Activated T-helper 17 cell treated with anti-CD3 and anti-CD28 coated beads, Interleukin-2, amount 50 U/mL, for 72 hours (primary cell): Measurements from ENCODE around the gene KAT7. TPM values are rescaled to one million over a fixed set of nuclear protein-coding genes. Genes with fewer than 3 reads are reported as not detected.

ENCODE experiments used
- ATAC-seq: fragments of 150-1000 bp; cut with Tn5 transposase; replicated peaks from 2 replicates; pipeline ENCODE4 v1.10.0; 2021; ENCODE audit warnings: mild to moderate bottlenecking, moderate library complexity
- H3K27ac Mint-ChIP-seq: one replicate; pipeline ENCODE4 v1.8.0; 2022; ENCODE audit warnings: mixed read lengths
- H3K27me3 Mint-ChIP-seq: one replicate; pipeline ENCODE4 v1.8.0; 2022; ENCODE audit warnings: mixed read lengths
- H3K36me3 Mint-ChIP-seq: one replicate; pipeline ENCODE4 v1.8.0; 2022; ENCODE audit warnings: low read depth, mild to moderate bottlenecking, mixed read lengths
- H3K4me1 Mint-ChIP-seq: one replicate; pipeline ENCODE4 v1.8.0; 2022; ENCODE audit warnings: mixed read lengths
- H3K4me3 Mint-ChIP-seq: one replicate; pipeline ENCODE4 v1.8.0; 2022; ENCODE audit warnings: mild to moderate bottlenecking, mixed read lengths
- H3K9me3 Mint-ChIP-seq: one replicate; pipeline ENCODE4 v1.8.0; 2022; ENCODE audit warnings: mixed read lengths
- total RNA-seq, 2 donors: library from RNA; stranded (reverse); gene quantifications; one replicate each; pipeline ENCODE4 v1.2.3, GENCODE V29; 2022

KAT7 gene
- total RNA-seq, result 10 to 100 TPM; 66.4 to 86.4 TPM

GRCh38 chr17:49788478-49789242 is at the start of gene KAT7:
TSS of gene KAT7 (plus strand) at chr17:49788681. CDS start at chr17:49788835, 154 bp downstream.
- peak; percentile 92 for ATAC-seq
- H3K4me1 Mint-ChIP-seq, result peaks cover 21% of the 10 kb centered on the region
- H3K27ac Mint-ChIP-seq, result peak within 1 kb of the TSS; percentile 99
- no peaks in the 10 kb centered on the region for H3K27me3 Mint-ChIP-seq
- peaks cover 56% of the 10 kb centered on the region for H3K36me3 Mint-ChIP-seq
- peak within 1 kb of the TSS; percentile 98 for H3K4me3 Mint-ChIP-seq
- H3K9me3 Mint-ChIP-seq, result no peaks in the 10 kb centered on the region

- H3K27me3 Mint-ChIP-seq, result no peaks in the 10 kb centered on the region
- peak; percentile 88 for ATAC-seq
- no peaks in the 10 kb centered on the region for H3K9me3 Mint-ChIP-seq
- H3K4me3 Mint-ChIP-seq, result peak overlapping the region; percentile 95
- peak overlapping the region; percentile 98 for H3K27ac Mint-ChIP-seq
- peaks cover 9% of the 10 kb centered on the region for H3K36me3 Mint-ChIP-seq
- peaks cover 64% of the 10 kb centered on the region for H3K4me1 Mint-ChIP-seq
These were observed 48.7 kb upstream of the KAT7 start for GRCh38 chr17:49739641-49740271.

GRCh38 chr17:49741009-49741691 is 47.3 kb upstream of the KAT7 start:
- Mint-ChIP-seq H3K27me3 (no peaks in the 10 kb centered on the region), H3K4me1 (peaks cover 74% of the 10 kb centered on the region), H3K9me3 (no peaks in the 10 kb centered on the region), H3K36me3 (peaks cover 19% of the 10 kb centered on the region), H3K27ac (peak overlapping the region; percentile 98), H3K4me3 (peak overlapping the region; percentile 95)
- peak; percentile 30 for ATAC-seq

- Mint-ChIP-seq H3K9me3 (no peaks in the 10 kb centered on the region), H3K27me3 (no peaks in the 10 kb centered on the region), H3K4me1 (peaks cover 76% of the 10 kb centered on the region), H3K4me3 (peak overlapping the region; percentile 95), H3K36me3 (peaks cover 22% of the 10 kb centered on the region), H3K27ac (peak overlapping the region; percentile 98)
- no peak for ATAC-seq
These were observed 46.8 kb upstream of the KAT7 start for GRCh38 chr17:49741692-49742076.

- Mint-ChIP-seq H3K9me3 (no peaks in the 10 kb centered on the region), H3K4me1 (peaks cover 76% of the 10 kb centered on the region), H3K27me3 (no peaks in the 10 kb centered on the region), H3K36me3 (peaks cover 22% of the 10 kb centered on the region), H3K4me3 (peak overlapping the region; percentile 95), H3K27ac (peak overlapping the region; percentile 98)
- no peak for ATAC-seq
These were observed 46.3 kb upstream of the KAT7 start for GRCh38 chr17:49742166-49742638.

DNA sequence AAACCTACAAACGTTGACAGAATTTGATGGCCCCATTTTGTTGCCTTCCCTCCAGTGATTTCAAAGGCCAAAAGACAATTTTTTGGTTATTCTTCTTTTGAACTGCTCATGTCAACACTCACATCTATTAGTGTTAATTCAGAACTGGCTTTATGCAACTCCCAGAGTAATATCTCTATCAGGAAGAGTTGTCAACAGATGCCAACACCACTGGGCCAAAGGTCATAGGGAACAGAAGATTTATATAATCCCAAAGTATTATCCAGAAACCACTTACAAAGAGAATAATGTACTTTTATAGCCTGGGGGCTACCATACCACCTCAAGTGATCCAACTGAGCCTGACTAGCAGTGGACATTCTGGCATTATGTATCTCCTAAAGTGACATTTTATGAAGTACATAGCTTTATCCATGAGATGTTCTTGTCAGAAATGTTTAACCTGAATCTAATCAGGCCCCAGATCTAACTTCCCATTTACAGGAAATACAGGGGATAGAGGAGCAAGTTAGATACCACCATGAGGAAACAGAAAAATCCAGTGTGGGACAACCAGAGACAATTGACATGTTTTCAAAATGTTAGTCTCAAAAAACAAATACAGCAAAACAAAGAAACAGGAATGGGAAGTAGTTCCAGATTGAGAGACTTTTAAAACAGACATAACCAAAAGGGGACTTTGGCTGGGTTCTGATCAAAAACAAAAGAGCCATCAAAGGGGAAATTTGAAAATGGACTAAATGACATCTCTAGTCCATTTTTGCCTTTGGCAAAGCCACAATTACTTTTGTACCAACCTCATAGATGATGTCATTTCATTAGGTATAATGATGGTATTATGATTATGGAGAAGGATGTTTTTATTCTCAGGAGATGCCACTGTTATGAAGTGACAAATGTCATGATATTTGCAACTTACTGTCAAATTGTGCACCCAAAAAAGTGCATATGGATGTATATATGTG is 43.0 kb upstream of the KAT7 start:
- peaks cover 21% of the 10 kb centered on the region for H3K36me3 Mint-ChIP-seq
- peak; percentile 13 for ATAC-seq
- H3K4me3 Mint-ChIP-seq, result peak overlapping the region; percentile 84
- H3K27me3 Mint-ChIP-seq, result no peaks in the 10 kb centered on the region
- H3K27ac Mint-ChIP-seq, result peak overlapping the region; percentile 85
- H3K4me1 Mint-ChIP-seq, result peaks cover 71% of the 10 kb centered on the region
- no peaks in the 10 kb centered on the region for H3K9me3 Mint-ChIP-seq

DNA sequence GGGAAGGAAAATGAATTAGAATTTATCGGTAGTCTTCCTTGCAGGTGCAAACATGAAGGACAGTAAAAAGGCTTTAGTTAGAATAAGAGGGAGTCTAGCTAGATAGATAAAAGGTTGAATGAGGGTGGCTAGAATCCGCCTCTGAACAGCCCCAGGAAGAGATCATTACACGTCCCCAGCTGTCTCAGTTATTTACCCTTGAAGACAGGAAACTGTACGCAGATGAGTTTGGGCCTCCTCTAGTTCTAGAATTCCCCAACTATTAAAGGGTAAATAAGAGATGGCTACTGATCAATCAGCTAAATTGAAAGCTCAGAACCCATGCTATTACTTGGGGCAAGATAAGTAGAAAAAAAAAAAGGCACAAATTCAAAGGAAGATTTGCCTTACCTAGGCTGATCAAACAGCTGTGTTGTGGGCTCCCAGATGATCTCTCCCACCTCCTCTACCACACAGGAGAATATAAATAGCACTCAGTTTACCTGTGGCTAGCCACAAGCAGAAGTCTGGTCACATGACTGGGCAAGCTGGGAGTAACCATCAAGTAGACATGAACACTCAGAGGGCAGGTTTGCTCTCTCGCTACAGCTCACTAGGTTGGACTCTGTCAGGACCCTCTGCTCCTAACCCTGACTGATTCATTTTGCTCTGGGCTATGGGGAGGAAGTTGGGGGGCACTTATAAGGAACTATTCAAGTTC is 41.5 kb upstream of the KAT7 start:
- Mint-ChIP-seq H3K27me3 (no peaks in the 10 kb centered on the region), H3K4me1 (peaks cover 60% of the 10 kb centered on the region), H3K27ac (peak overlapping the region; percentile 85), H3K36me3 (peaks cover 21% of the 10 kb centered on the region), H3K9me3 (no peaks in the 10 kb centered on the region), H3K4me3 (peak overlapping the region; percentile 84)
- peak; percentile 45 for ATAC-seq

DNA sequence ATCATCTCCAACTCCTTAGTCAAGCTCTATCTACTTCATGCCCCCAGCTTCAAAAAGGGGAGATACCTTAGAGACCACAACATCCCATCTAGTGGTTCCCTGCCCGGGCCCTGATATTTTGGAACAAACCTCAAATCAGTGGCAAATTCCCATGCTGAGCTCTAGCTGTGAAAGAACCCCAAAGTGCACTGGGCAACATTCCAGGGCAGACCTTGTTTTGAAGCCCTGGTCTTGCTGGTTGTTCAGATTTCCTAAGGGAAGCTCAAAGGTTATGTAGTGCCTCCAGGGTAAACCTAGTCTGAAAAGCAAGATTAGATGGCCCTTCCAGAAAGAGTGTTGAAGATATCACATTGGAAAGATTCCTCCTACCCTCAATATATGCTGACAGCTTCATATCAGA is 40.8 kb upstream of the KAT7 start:
- Mint-ChIP-seq H3K36me3 (peaks cover 21% of the 10 kb centered on the region), H3K4me1 (peaks cover 60% of the 10 kb centered on the region), H3K27me3 (no peaks in the 10 kb centered on the region), H3K27ac (peak overlapping the region; percentile 85), H3K9me3 (no peaks in the 10 kb centered on the region), H3K4me3 (peak overlapping the region; percentile 84)
- no peak for ATAC-seq

GRCh38 chr17:49748223-49748622 is 40.3 kb upstream of the KAT7 start:
- no peak for ATAC-seq
- Mint-ChIP-seq H3K27ac (peak overlapping the region; percentile 92), H3K36me3 (peaks cover 21% of the 10 kb centered on the region), H3K4me3 (peak overlapping the region; percentile 84), H3K27me3 (no peaks in the 10 kb centered on the region), H3K9me3 (no peaks in the 10 kb centered on the region), H3K4me1 (peaks cover 55% of the 10 kb centered on the region)

DNA sequence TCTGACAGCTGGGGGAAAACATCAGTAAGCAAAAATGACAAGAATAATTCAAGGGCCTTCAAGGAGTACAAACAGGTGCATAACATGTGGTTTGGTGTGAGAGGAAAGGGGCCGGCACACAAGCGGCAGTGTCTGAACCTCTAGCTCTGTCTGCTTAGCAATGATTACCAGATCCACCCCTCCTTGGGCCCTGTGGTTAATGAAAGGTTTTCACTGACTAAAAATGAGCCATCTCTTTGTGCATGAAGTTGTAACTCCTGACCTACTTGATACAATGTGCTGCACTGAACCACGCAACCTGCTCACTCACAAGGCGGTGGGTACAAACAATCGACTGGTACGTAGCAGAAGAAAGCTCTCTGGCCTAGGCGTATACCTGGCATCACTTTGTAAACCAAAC is 39.7 kb upstream of the KAT7 start:
- H3K27me3 Mint-ChIP-seq, result no peaks in the 10 kb centered on the region
- peak; percentile 90 for ATAC-seq
- peak overlapping the region; percentile 84 for H3K4me3 Mint-ChIP-seq
- peaks cover 56% of the 10 kb centered on the region for H3K4me1 Mint-ChIP-seq
- H3K27ac Mint-ChIP-seq, result peak overlapping the region; percentile 92
- peaks cover 21% of the 10 kb centered on the region for H3K36me3 Mint-ChIP-seq
- no peaks in the 10 kb centered on the region for H3K9me3 Mint-ChIP-seq

DNA sequence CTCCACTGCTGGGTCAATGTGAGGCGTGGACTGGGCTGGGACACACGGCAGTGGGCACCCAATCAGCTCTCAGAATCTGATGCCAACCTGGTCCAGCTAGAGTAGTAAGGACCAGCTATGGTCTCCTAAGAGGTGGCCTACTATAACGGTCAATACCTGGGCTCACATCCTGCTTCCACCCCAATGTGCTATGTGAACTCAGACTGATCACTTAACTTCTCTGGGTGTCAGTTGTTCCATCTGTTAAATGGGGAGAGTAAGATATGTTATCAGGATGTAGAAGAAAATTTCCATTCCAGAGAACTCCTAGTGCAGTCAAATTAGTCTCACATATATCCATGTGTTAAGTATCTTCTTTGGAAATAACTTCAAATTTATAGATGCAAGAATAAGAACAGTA is 38.8 kb upstream of the KAT7 start:
- Mint-ChIP-seq H3K27me3 (no peaks in the 10 kb centered on the region), H3K4me3 (peak overlapping the region; percentile 25), H3K27ac (peak overlapping the region; percentile 34), H3K36me3 (peaks cover 21% of the 10 kb centered on the region), H3K4me1 (peaks cover 59% of the 10 kb centered on the region), H3K9me3 (no peaks in the 10 kb centered on the region)
- no peak for ATAC-seq

DNA sequence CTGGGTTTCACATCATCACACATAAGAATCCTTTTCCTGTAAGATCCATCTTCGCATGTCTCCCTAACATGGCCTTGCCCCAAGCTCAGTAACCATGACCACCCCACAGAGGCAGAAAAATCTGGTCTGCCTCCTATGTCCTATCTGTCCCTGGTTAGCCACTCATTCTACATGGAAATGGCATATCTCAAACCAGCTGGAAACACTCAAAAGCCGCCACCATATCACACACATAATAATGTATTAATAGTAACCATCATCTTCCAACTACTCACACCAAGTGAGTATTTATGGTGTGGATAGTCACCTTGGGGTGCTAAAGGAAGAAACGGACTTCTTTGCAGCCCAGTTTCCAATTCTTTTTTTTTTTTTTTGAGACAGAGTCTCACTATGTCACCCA is 36.0 kb upstream of the KAT7 start:
- no peaks in the 10 kb centered on the region for H3K9me3 Mint-ChIP-seq
- H3K4me3 Mint-ChIP-seq, result peak overlapping the region; percentile 21
- H3K27me3 Mint-ChIP-seq, result no peaks in the 10 kb centered on the region
- H3K27ac Mint-ChIP-seq, result peak overlapping the region; percentile 55
- peaks cover 26% of the 10 kb centered on the region for H3K36me3 Mint-ChIP-seq
- ATAC-seq, result no peak
- peaks cover 46% of the 10 kb centered on the region for H3K4me1 Mint-ChIP-seq

DNA sequence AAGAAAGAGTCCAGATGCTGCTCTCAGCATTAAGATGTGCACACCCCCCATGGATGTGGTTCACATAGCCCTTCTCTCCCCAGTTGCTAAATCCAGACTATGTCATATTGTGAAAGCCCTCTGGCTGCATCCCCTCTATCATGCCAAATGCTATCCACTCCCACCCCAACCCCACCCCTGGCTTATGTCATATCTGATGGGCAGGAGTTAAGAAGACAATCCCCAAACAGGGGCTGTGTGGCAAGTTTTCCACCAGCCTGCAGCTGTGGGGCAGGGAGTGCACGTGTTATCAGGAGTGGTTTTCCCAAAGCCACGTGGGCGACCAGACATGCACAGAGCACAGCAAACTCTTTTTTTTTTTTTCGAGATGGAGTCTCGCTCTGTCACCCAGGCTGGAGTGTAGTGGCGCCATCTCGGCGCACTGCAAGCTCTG is 34.5 kb upstream of the KAT7 start:
- Mint-ChIP-seq H3K4me3 (peak overlapping the region; percentile 21), H3K27ac (peak overlapping the region; percentile 55), H3K9me3 (no peaks in the 10 kb centered on the region), H3K4me1 (peaks cover 38% of the 10 kb centered on the region), H3K27me3 (no peaks in the 10 kb centered on the region), H3K36me3 (peaks cover 31% of the 10 kb centered on the region)
- ATAC-seq, result no peak
